GM23338 (cell line): ENCODE results near the gene CSTB. TPM values are rescaled to one million over a fixed set of nuclear protein-coding genes. Genes with fewer than 3 reads are reported as not detected.

Experiments
- ATAC-seq: fragments of 200-7000 bp; cut with Tn5 transposase; 3 replicates; pipeline ENCODE4 v1.9.1; 2020
- DNase-seq: peaks from one replicate; pipeline ENCODE4 v3.0.0-alpha.2; 2015; ENCODE audit warnings: low spot score
- H2AFZ ChIP-seq: fragments of 200-600 bp; sonication (generic); 2 replicates; pipeline ENCODE4 v1.8.0; 2016; ENCODE audit warnings: antibody characterized with exemption, mild to moderate bottlenecking, moderate library complexity
- H3F3A ChIP-seq: fragments of 200-600 bp; sonication (generic); replicated peaks from 2 replicates; pipeline ENCODE4 v1.8.0; 2017; ENCODE audit warnings: antibody characterized with exemption, mixed run types, low read depth
- H3K27ac ChIP-seq: fragments of 200-600 bp; sonication (generic); 2 replicates; pipeline ENCODE4 v1.6.1; 2016; ENCODE audit warnings: low read depth
- H3K27me3 ChIP-seq: fragments of 200-600 bp; sonication (generic); 2 replicates; pipeline ENCODE4 v1.8.0; 2016; ENCODE audit warnings: mild to moderate bottlenecking, mixed run types, moderate library complexity; ENCODE audit not compliant: insufficient read depth
- H3K36me3 ChIP-seq: fragments of 200-600 bp; sonication (generic); 2 replicates; pipeline ENCODE4 v1.8.0; 2016; ENCODE audit warnings: mild to moderate bottlenecking; ENCODE audit not compliant: insufficient read depth
- H3K4me1 ChIP-seq: fragments of 200-600 bp; sonication (generic); 2 replicates; pipeline ENCODE4 v1.8.0; 2016; ENCODE audit warnings: mild to moderate bottlenecking, moderate library complexity; ENCODE audit not compliant: insufficient read depth
- H3K4me2 ChIP-seq: fragments of 200-600 bp; sonication (generic); 2 replicates; pipeline ENCODE4 v1.7.1; 2017; ENCODE audit warnings: mixed run types
- H3K4me3 ChIP-seq: fragments of 200-600 bp; sonication (generic); 2 replicates; pipeline ENCODE4 v1.6.1; 2016; ENCODE audit warnings: mixed run types
- H3K79me2 ChIP-seq: fragments of 200-600 bp; sonication (generic); replicated peaks from 2 replicates; pipeline ENCODE4 v1.8.0; 2017; ENCODE audit warnings: mild to moderate bottlenecking; ENCODE audit not compliant: insufficient read depth
- H3K9me2 ChIP-seq: fragments of 200-600 bp; sonication (generic); 2 replicates; pipeline ENCODE4 v1.8.0; 2017; ENCODE audit not compliant: insufficient read depth
- H4K20me1 ChIP-seq: fragments of 200-600 bp; sonication (generic); replicated peaks from 2 replicates; pipeline ENCODE4 v1.8.0; 2017; ENCODE audit warnings: mild to moderate bottlenecking; ENCODE audit not compliant: insufficient read depth
- H3K27ac Mint-ChIP-seq: 2 replicates; pipeline ENCODE4 v1.8.0; 2020; ENCODE audit warnings: inconsistent platforms, mild to moderate bottlenecking, moderate library complexity, mixed read lengths
- H3K27me3 Mint-ChIP-seq: 3 replicates; pipeline ENCODE4 v1.8.0; 2022; ENCODE audit warnings: low read depth, mild to moderate bottlenecking, moderate library complexity, mixed read lengths, inconsistent platforms; ENCODE audit not compliant: insufficient read depth, poor library complexity
- H3K36me3 Mint-ChIP-seq: 3 replicates; pipeline ENCODE4 v1.8.0; 2021; ENCODE audit warnings: low read depth, mild to moderate bottlenecking, inconsistent platforms, moderate library complexity, mixed read lengths
- H3K4me1 Mint-ChIP-seq: 3 replicates; pipeline ENCODE4 v1.8.0; 2020; ENCODE audit warnings: mild to moderate bottlenecking, inconsistent platforms, mixed read lengths
- H3K4me3 Mint-ChIP-seq: 3 replicates; pipeline ENCODE4 v1.8.0; 2021; ENCODE audit warnings: moderate library complexity, mild to moderate bottlenecking, inconsistent platforms, mixed read lengths
- H3K9me3 Mint-ChIP-seq: 3 replicates; pipeline ENCODE4 v1.8.0; 2020; ENCODE audit warnings: moderate library complexity, mild to moderate bottlenecking, inconsistent platforms, mixed read lengths
- CREB1 ChIP-seq: fragments of 250-450 bp; sonication (Bioruptor Pico); IDR thresholded peaks from 2 replicates; pipeline ENCODE4 v1.5.0; 2020; ENCODE audit warnings: low read depth, mild to moderate bottlenecking, moderate library complexity
- EZH2phosphoT487 ChIP-seq: fragments of 200-600 bp; sonication (generic); IDR thresholded peaks from one replicate; pipeline ENCODE4 v1.8.1; 2018; ENCODE audit warnings: antibody characterized with exemption; ENCODE audit not compliant: unreplicated experiment
- STAT1 ChIP-seq: IDR thresholded peaks from one replicate; pipeline ENCODE4 v1.6.1; 2016; ENCODE audit warnings: antibody characterized with exemption; ENCODE audit not compliant: unreplicated experiment
- ZNF331 ChIP-seq: fragments of 250-450 bp; sonication (Bioruptor Pico); IDR thresholded peaks from 2 replicates; pipeline ENCODE4 v1.5.0; 2020; ENCODE audit warnings: low read depth, mild to moderate bottlenecking, moderate library complexity
- polyA plus RNA-seq: library from polyadenylated mRNA; unstranded; fragments of >200 nt; fragmentation: Nextera tagmentation; extraction: Ambion mirVana; gene quantifications from 2 replicates; pipeline ENCODE4 v1.2.1, GENCODE V29; 2016
- total RNA-seq: library from RNA; depleted of rRNA; stranded (reverse); fragments of >200 nt; shearing (Covaris generic); gene quantifications from 2 replicates; pipeline ENCODE4 v1.2.3, GENCODE V29; 2014
- TF ChIP-seq, protein P1 (sequence below): fragments of 250-450 bp; sonication (Bioruptor Pico); IDR thresholded peaks from 2 replicates; pipeline ENCODE4 v1.5.0; 2020; ENCODE audit warnings: mild to moderate bottlenecking, moderate library complexity
- TF ChIP-seq, protein P2 (sequence below): IDR thresholded peaks from one replicate; pipeline ENCODE4 v1.6.1; 2018; ENCODE audit warnings: antibody characterized with exemption; ENCODE audit not compliant: unreplicated experiment
- TF ChIP-seq, protein P3 (sequence below), 2 experiments: fragments of 200-600 bp in 1 of 2; sonication (generic) in 1 of 2; conservative IDR thresholded peaks; 2 replicates each; pipeline versions ENCODE4 v1.5.1 to v1.6.1; 2016 to 2017; ENCODE audit warnings: antibody characterized with exemption in 2 of 2, low read depth in 2 of 2, mild to moderate bottlenecking in 2 of 2, moderate library complexity in 1 of 2

The CSTB gene
- total and polyA plus RNA-seq, 2 experiments from 2014 or later: 10.0 to 142 TPM

DNA sequence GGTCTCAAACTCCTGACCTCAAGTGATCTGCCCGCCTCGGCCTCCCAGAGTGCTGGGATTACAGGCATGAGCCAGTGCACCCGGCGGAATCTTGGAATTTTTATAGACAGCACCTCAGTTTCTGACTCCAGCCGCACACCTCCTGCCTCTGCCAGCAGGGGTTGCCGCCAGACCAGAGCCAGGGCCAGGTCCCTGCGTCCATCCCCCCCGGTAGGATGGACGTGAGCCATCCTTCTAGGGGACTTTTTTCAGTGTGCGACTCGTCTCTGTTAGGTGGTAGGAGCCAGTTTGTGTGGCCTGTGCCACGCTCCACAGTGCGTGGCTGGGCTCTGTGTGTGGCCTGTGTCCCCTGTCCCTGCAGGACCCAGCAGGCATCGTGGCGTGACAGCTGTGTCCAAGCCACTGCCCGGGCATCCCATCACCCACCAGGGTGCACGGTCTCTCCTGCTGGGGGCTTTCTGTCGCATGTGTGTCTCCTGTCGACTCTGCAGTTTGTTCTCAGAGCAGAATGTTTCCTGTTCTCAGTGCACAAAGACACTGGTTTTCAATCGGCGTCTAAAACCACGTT lies 15.6 kb downstream of the CSTB start:
- no peaks in the 10 kb centered on the region for H3K9me2 ChIP-seq

GRCh38 chr21:43759651-43760050 lies 16.5 kb downstream of the CSTB start:
- H3K4me3 ChIP-seq: no peak overlapping the region
- no peaks in the 10 kb centered on the region for H3K9me2 ChIP-seq
- no peak overlapping the region for H3K27ac ChIP-seq
- H3K27me3 ChIP-seq: no peaks in the 10 kb centered on the region
- no peak overlapping the region for H3K4me3 Mint-ChIP-seq
- DNase-seq (no peak), ATAC-seq (no peak)
- H3K27me3 Mint-ChIP-seq: peaks cover 2% of the 10 kb centered on the region
- no peak overlapping the region for H3K4me2 ChIP-seq
- peaks cover 38% of the 10 kb centered on the region for H3K36me3 Mint-ChIP-seq
- H3K79me2 ChIP-seq: no peaks in the 10 kb centered on the region
- no peaks in the 10 kb centered on the region for H3K4me1 ChIP-seq
- no peak overlapping the region for H2AFZ ChIP-seq
- no peaks in the 10 kb centered on the region for H3K4me1 Mint-ChIP-seq
- H3K27ac Mint-ChIP-seq: no peak overlapping the region
- H3F3A ChIP-seq: no peaks in the 10 kb centered on the region
- no peaks in the 10 kb centered on the region for H4K20me1 ChIP-seq
- no peaks in the 10 kb centered on the region for H3K36me3 ChIP-seq
- no peaks in the 10 kb centered on the region for H3K9me3 Mint-ChIP-seq
- TF ChIP-seq STAT1 (no peak), EZH2phosphoT487 (no peak), CREB1 (no peak), ZNF331 (CRISPR knock-in tag) (no peak)
- TF ChIP-seq, protein P1, sequence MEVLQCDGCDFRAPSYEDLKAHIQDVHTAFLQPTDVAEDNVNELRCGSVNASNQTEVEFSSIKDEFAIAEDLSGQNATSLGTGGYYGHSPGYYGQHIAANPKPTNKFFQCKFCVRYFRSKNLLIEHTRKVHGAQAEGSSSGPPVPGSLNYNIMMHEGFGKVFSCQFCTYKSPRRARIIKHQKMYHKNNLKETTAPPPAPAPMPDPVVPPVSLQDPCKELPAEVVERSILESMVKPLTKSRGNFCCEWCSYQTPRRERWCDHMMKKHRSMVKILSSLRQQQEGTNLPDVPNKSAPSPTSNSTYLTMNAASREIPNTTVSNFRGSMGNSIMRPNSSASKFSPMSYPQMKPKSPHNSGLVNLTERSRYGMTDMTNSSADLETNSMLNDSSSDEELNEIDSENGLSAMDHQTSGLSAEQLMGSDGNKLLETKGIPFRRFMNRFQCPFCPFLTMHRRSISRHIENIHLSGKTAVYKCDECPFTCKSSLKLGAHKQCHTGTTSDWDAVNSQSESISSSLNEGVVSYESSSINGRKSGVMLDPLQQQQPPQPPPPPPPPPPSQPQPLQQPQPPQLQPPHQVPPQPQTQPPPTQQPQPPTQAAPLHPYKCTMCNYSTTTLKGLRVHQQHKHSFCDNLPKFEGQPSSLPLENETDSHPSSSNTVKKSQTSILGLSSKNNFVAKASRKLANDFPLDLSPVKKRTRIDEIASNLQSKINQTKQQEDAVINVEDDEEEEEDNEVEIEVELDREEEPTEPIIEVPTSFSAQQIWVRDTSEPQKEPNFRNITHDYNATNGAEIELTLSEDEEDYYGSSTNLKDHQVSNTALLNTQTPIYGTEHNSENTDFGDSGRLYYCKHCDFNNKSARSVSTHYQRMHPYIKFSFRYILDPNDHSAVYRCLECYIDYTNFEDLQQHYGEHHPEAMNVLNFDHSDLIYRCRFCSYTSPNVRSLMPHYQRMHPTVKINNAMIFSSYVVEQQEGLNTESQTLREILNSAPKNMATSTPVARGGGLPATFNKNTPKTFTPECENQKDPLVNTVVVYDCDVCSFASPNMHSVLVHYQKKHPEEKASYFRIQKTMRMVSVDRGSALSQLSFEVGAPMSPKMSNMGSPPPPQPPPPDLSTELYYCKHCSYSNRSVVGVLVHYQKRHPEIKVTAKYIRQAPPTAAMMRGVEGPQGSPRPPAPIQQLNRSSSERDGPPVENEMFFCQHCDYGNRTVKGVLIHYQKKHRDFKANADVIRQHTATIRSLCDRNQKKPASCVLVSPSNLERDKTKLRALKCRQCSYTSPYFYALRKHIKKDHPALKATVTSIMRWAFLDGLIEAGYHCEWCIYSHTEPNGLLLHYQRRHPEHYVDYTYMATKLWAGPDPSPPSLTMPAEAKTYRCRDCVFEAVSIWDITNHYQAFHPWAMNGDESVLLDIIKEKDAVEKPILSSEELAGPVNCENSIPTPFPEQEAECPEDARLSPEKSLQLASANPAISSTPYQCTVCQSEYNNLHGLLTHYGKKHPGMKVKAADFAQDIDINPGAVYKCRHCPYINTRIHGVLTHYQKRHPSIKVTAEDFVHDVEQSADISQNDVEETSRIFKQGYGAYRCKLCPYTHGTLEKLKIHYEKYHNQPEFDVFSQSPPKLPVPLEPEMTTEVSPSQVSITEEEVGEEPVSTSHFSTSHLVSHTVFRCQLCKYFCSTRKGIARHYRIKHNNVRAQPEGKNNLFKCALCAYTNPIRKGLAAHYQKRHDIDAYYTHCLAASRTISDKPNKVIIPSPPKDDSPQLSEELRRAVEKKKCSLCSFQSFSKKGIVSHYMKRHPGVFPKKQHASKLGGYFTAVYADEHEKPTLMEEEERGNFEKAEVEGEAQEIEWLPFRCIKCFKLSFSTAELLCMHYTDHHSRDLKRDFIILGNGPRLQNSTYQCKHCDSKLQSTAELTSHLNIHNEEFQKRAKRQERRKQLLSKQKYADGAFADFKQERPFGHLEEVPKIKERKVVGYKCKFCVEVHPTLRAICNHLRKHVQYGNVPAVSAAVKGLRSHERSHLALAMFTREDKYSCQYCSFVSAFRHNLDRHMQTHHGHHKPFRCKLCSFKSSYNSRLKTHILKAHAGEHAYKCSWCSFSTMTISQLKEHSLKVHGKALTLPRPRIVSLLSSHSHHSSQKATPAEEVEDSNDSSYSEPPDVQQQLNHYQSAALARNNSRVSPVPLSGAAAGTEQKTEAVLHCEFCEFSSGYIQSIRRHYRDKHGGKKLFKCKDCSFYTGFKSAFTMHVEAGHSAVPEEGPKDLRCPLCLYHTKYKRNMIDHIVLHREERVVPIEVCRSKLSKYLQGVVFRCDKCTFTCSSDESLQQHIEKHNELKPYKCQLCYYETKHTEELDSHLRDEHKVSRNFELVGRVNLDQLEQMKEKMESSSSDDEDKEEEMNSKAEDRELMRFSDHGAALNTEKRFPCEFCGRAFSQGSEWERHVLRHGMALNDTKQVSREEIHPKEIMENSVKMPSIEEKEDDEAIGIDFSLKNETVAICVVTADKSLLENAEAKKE (CRISPR knock-in tag): no peak
- TF ChIP-seq, protein P2, sequence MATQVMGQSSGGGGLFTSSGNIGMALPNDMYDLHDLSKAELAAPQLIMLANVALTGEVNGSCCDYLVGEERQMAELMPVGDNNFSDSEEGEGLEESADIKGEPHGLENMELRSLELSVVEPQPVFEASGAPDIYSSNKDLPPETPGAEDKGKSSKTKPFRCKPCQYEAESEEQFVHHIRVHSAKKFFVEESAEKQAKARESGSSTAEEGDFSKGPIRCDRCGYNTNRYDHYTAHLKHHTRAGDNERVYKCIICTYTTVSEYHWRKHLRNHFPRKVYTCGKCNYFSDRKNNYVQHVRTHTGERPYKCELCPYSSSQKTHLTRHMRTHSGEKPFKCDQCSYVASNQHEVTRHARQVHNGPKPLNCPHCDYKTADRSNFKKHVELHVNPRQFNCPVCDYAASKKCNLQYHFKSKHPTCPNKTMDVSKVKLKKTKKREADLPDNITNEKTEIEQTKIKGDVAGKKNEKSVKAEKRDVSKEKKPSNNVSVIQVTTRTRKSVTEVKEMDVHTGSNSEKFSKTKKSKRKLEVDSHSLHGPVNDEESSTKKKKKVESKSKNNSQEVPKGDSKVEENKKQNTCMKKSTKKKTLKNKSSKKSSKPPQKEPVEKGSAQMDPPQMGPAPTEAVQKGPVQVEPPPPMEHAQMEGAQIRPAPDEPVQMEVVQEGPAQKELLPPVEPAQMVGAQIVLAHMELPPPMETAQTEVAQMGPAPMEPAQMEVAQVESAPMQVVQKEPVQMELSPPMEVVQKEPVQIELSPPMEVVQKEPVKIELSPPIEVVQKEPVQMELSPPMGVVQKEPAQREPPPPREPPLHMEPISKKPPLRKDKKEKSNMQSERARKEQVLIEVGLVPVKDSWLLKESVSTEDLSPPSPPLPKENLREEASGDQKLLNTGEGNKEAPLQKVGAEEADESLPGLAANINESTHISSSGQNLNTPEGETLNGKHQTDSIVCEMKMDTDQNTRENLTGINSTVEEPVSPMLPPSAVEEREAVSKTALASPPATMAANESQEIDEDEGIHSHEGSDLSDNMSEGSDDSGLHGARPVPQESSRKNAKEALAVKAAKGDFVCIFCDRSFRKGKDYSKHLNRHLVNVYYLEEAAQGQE: no peak

More for the DNA sequence above, 15.6 kb downstream of the CSTB start:
- DNase-seq: no peak
- no peak overlapping the region for H3K4me3 ChIP-seq
- H3K36me3 Mint-ChIP-seq: peaks cover 36% of the 10 kb centered on the region
- no peaks in the 10 kb centered on the region for H3F3A ChIP-seq
- ATAC-seq: no peak
- no peaks in the 10 kb centered on the region for H3K27me3 Mint-ChIP-seq
- H4K20me1 ChIP-seq: no peaks in the 10 kb centered on the region
- H3K27me3 ChIP-seq: no peaks in the 10 kb centered on the region
- TF ChIP-seq, protein P3, sequence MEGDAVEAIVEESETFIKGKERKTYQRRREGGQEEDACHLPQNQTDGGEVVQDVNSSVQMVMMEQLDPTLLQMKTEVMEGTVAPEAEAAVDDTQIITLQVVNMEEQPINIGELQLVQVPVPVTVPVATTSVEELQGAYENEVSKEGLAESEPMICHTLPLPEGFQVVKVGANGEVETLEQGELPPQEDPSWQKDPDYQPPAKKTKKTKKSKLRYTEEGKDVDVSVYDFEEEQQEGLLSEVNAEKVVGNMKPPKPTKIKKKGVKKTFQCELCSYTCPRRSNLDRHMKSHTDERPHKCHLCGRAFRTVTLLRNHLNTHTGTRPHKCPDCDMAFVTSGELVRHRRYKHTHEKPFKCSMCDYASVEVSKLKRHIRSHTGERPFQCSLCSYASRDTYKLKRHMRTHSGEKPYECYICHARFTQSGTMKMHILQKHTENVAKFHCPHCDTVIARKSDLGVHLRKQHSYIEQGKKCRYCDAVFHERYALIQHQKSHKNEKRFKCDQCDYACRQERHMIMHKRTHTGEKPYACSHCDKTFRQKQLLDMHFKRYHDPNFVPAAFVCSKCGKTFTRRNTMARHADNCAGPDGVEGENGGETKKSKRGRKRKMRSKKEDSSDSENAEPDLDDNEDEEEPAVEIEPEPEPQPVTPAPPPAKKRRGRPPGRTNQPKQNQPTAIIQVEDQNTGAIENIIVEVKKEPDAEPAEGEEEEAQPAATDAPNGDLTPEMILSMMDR (conservative IDR thresholded peaks at IDR 0.05; ENCODE audit: low read depth in 2 of 2): peak in 1 of 2 experiments; percentile 34; a peak in 1 of 4 replicates
- no peak for TF ChIP-seq ZNF331 (CRISPR knock-in tag)
- H3K4me1 ChIP-seq: no peaks in the 10 kb centered on the region
- H3K4me3 Mint-ChIP-seq: no peak overlapping the region
- no peak overlapping the region for H2AFZ ChIP-seq
- H3K27ac ChIP-seq: no peak overlapping the region
- H3K4me1 Mint-ChIP-seq: no peaks in the 10 kb centered on the region
- no peaks in the 10 kb centered on the region for H3K36me3 ChIP-seq
- no peak overlapping the region for H3K4me2 ChIP-seq
- H3K27ac Mint-ChIP-seq: no peak overlapping the region
- H3K9me3 Mint-ChIP-seq: no peaks in the 10 kb centered on the region
- H3K79me2 ChIP-seq: no peaks in the 10 kb centered on the region
